Lower leg skin (tissue), 3 donors: ENCODE data around the gene ADGRL3.

ENCODE experiments used
- CTCF ChIP-seq, 3 donors: fragments of 450-650 bp; IDR thresholded peaks; one replicate each; pipeline ENCODE4 v1.5.1; 2016; ENCODE audit warnings: antibody characterized with exemption in 3 of 3, mild to moderate bottlenecking in 3 of 3, moderate library complexity in 2 of 3
- POLR2A ChIP-seq, 2 donors: fragments of 450-650 bp; IDR thresholded peaks; one replicate each; pipeline ENCODE4 v1.6.1; 2016 to 2017; ENCODE audit warnings: antibody characterized with exemption in 2 of 2, mild to moderate bottlenecking in 1 of 2, moderate library complexity in 1 of 2

GRCh38 chr4:61984260-61984909 is 784.3 kb downstream of the ADGRL3 start:
- no peak for TF ChIP-seq CTCF (IDR thresholded peaks at IDR 0.05)
- TF ChIP-seq POLR2A (IDR thresholded peaks at IDR 0.05), result no peak
